K562 (cell line): Measurements from ENCODE around the gene MYCL. TPM values are rescaled to one million over a fixed set of nuclear protein-coding genes. Genes with fewer than 3 reads are reported as not detected.

Experiments
- ATAC-seq: fragments of 200-7000 bp; cut with Tn5 transposase; 3 replicates; pipeline ENCODE4 v1.9.1; 2020; ENCODE audit warnings: moderate library complexity
- BruUV-seq: library from RNA; stranded (reverse); fragments of 400-500 nt; replicated peaks from 2 replicates; lab custom pipeline; 2021; lab: Mats Ljungman, UMichigan
- CTCF ChIA-PET: fragments of 300-600 bp; formaldehyde crosslinking; extraction: SDS; loops from one replicate; lab custom pipeline; 2021; ENCODE audit warnings: low intra/inter-chr PET ratio; lab: Yijun Ruan, JAX
- POLR2A ChIA-PET: fragments of 300-600, 350-650 bp; sonication (Branson Sonifier 250); formaldehyde crosslinking; extraction: SDS; loops from one replicate; lab custom pipeline; 2021; ENCODE audit warnings: antibody characterized with exemption, inconsistent platforms; lab: Yijun Ruan, JAX
- DNase-seq, 4 experiments: peaks; one replicate each; pipeline versions ENCODE4 v3.0.0 to v3.0.0-alpha.2; 2011 to 2018; ENCODE audit warnings: low spot score in 3 of 4, mixed read lengths in 3 of 4; ENCODE audit errors: extremely low read depth in 1 of 4
- FAIRE-seq: peaks from 2 replicates; lab custom pipeline; 2011; peaks lifted over from hg19 to GRCh38; lab: Jason Lieb, UNC
- H2AFZ ChIP-seq: 2 replicates; pipeline ENCODE4 v1.6.0; 2011; ENCODE audit warnings: low read depth, low read length, control low read depth, inconsistent platforms
- H3K27ac ChIP-seq: fragments of 200-600 bp; 3 replicates; pipeline ENCODE4 v1.8.0; 2011; ENCODE audit warnings: low read depth, mild to moderate bottlenecking, control low read depth, inconsistent platforms, low read length, moderate library complexity, mixed read lengths; ENCODE audit errors: extremely low read depth
- H3K27me3 ChIP-seq, 2 experiments: fragments of 300-600 bp in 1 of 2; 2 replicates in 1 of 2; 3 replicates in 1 of 2; pipeline versions ENCODE4 v1.6.0 to v1.8.0; 2011; ENCODE audit warnings: inconsistent platforms in 2 of 2, low read length in 2 of 2, mild to moderate bottlenecking in 1 of 2, mixed read lengths in 1 of 2, moderate library complexity in 1 of 2; ENCODE audit not compliant: control insufficient read depth in 2 of 2, insufficient read depth in 2 of 2
- H3K36me3 ChIP-seq: fragments of 300-600 bp; 3 replicates; pipeline ENCODE4 v1.8.0; 2011; ENCODE audit warnings: mild to moderate bottlenecking, low read length, inconsistent platforms; ENCODE audit not compliant: control insufficient read depth, insufficient read depth
- H3K4me1 ChIP-seq, 2 experiments: fragments of 200-600 bp in 1 of 2; replicated peaks in 1 of 2; 2 replicates in 1 of 2; 3 replicates in 1 of 2; pipeline versions ENCODE4 v1.5.1 to v1.8.0; 2011; ENCODE audit warnings: inconsistent platforms in 2 of 2, low read length in 2 of 2, mild to moderate bottlenecking in 1 of 2, mixed read lengths in 1 of 2, moderate library complexity in 1 of 2; ENCODE audit not compliant: control insufficient read depth in 2 of 2, insufficient read depth in 2 of 2
- H3K4me2 ChIP-seq: 2 replicates; pipeline ENCODE4 v1.6.1; 2011; ENCODE audit warnings: low read length, control low read depth, inconsistent platforms, mixed read lengths; ENCODE audit not compliant: insufficient read depth
- H3K4me3 ChIP-seq: fragments of 200-600 bp; sonication (generic), shearing (Covaris generic); 2 replicates; pipeline ENCODE4 v1.5.1; 2016; ENCODE audit warnings: control low read depth, inconsistent platforms
- H3K79me2 ChIP-seq: fragments of 200-600 bp; 3 replicates; pipeline ENCODE4 v1.8.0; 2011; ENCODE audit warnings: low read length, inconsistent platforms; ENCODE audit not compliant: control insufficient read depth, insufficient read depth
- H3K9ac ChIP-seq, 2 experiments: 2 replicates each; pipeline versions ENCODE4 v1.6.0 to v1.6.1; 2011; ENCODE audit warnings: low read depth in 2 of 2, low read length in 2 of 2, control low read depth in 1 of 2, inconsistent platforms in 1 of 2, mild to moderate bottlenecking in 1 of 2, mixed read lengths in 1 of 2; ENCODE audit not compliant: insufficient read depth in 1 of 2
- H3K9me1 ChIP-seq: one replicate; pipeline ENCODE4 v1.6.0; 2011; ENCODE audit warnings: inconsistent platforms, mild to moderate bottlenecking, low read length, moderate library complexity; ENCODE audit not compliant: control insufficient read depth, insufficient read depth
- H3K9me3 ChIP-seq: replicated peaks from 2 replicates; pipeline ENCODE4 v1.5.1; 2011; ENCODE audit warnings: low read depth, low read length, inconsistent platforms; ENCODE audit not compliant: control insufficient read depth, insufficient read depth
- H4K20me1 ChIP-seq: replicated peaks from 2 replicates; pipeline ENCODE4 v1.6.1; 2011; ENCODE audit warnings: low read length, inconsistent platforms, mixed read lengths; ENCODE audit not compliant: control insufficient read depth, insufficient read depth
- CHD1 ChIP-seq: fragments of 200-600 bp; sonication (generic); IDR thresholded peaks from one replicate; pipeline ENCODE4 v1.6.1; 2012; ENCODE audit warnings: mild to moderate bottlenecking, moderate library complexity, low read length, inconsistent platforms
- CREBBP ChIP-seq: IDR thresholded peaks from one replicate; pipeline ENCODE4 v1.6.1; 2012; ENCODE audit warnings: low read depth, mild to moderate bottlenecking, control low read depth, inconsistent platforms, low read length
- GMEB1 ChIP-seq: fragments of 250-450 bp; sonication (Bioruptor Pico); IDR thresholded peaks from 2 replicates; pipeline ENCODE4 v1.4.0; 2020; ENCODE audit warnings: mild to moderate bottlenecking
- NFATC3 ChIP-seq: fragments of 450-650 bp; IDR thresholded peaks from 2 replicates; pipeline ENCODE4 v1.6.1; 2017; ENCODE audit warnings: mild to moderate bottlenecking
- ZNF121 ChIP-seq: sonication (generic); formaldehyde crosslinking; conservative IDR thresholded peaks from 2 replicates; pipeline ENCODE4 v1.8.0; 2022; ENCODE audit warnings: missing genetic modification reagents
- ZNF41 ChIP-seq: fragments of 250-450 bp; sonication (Bioruptor Pico); conservative IDR thresholded peaks from 2 replicates; pipeline ENCODE4 v1.4.0; 2020; ENCODE audit warnings: mild to moderate bottlenecking
- WGBS: fragments of 100-300 bp; shearing (Covaris generic); methylation state at CpG from one replicate; pipeline ENCODE4 v1.1.6; 2016; ENCODE audit warnings: low coverage, mixed read lengths; ENCODE audit not compliant: insufficient coverage; ENCODE audit errors: missing lambda C conversion rate; 5-methylcytosine and 5-hydroxymethylcytosine counted together
- in situ Hi-C: fragments of 300-500 bp; cut with MboI; formaldehyde crosslinking; loops from 4 replicates; pipeline ENCODE4 v1.15.0; 2018; ENCODE audit warnings: inconsistent platforms, mixed read lengths
- intact Hi-C: fragments of 100-400 bp; cut with micrococcal nuclease; formaldehyde crosslinking; loops from 2 replicates; pipeline ENCODE4 v1.14.2; 2022
- polyA plus RNA-seq, 8 experiments: library from polyadenylated mRNA; depleted of rRNA in 4 of 8; stranded (reverse) in 5 of 8; unstranded in 3 of 8; fragments of >200 nt; fragmentation: Nextera tagmentation in 2 of 8; fragmentation: Illumina TruSeq in 1 of 8; extraction: Ambion mirVana in 2 of 8; extraction: Trizol in 1 of 8; gene quantifications; 2 replicates each; pipeline versions ENCODE4 v1.2.1 to v1.2.3, GENCODE V29; 2011 to 2014; ENCODE audit warnings: inconsistent platforms in 1 of 8, missing spikeins in 1 of 8
- total RNA-seq, 7 experiments: library from RNA; depleted of rRNA in 6 of 7; stranded (reverse); fragments of >200 nt in 6 of 7; fragmentation: Illumina TruSeq in 2 of 7; extraction: Trizol in 2 of 7; gene quantifications; 2 replicates each; pipeline versions ENCODE4 v1.2.1 to v1.2.3, GENCODE V29; 2011 to 2021; ENCODE audit warnings: low replicate concordance in 1 of 7

Gene MYCL
- total and polyA plus RNA-seq, 9 of the 15 experiments (the other 6 are each of a cell fraction or from before 2014, with no cell fraction given) = 3.5 to 22.0 (median 12.8) TPM

- TF ChIP-seq GMEB1 (CRISPR knock-in tag) (no peak), CHD1 (no peak), NFATC3 (no peak)
Measured at GRCh38 chr1:39865762-39866161, 36.0 kb downstream of the MYCL start (continued).

- Histone ChIP-seq H3K4me3 (no peak overlapping the region), H3K9me1 (peaks cover 4% of the 10 kb centered on the region), H2AFZ (no peak overlapping the region), H3K4me1 (peaks cover 3 to 5% of the 10 kb centered on the region in 2 experiments; a peak in 2 of 5 replicates), H3K27me3 (no peaks in the 10 kb centered on the region), H3K79me2 (peaks cover 96% of the 10 kb centered on the region), H3K9ac (no peak overlapping the region), H3K36me3 (peaks cover 64% of the 10 kb centered on the region), H3K27ac (no peak overlapping the region), H3K9me3 (no peaks in the 10 kb centered on the region), H3K4me2 (no peak overlapping the region), H4K20me1 (peaks cover 23% of the 10 kb centered on the region)
- CTCF ChIA-PET = no interaction called here
- WGBS = 83% methylated on average over 5 of the region's 5 CpGs
- BruUV-seq = no TSS peak
- no peak for DNase-seq
- peak; percentile 89 for TF ChIP-seq ZNF121
- no peak for TF ChIP-seq ZNF41
- no peak for TF ChIP-seq CREBBP
- in situ Hi-C loops (no loop called here), intact Hi-C loops (no loop called here)
- POLR2A ChIA-PET = interaction anchor here (1.2 to 1.8 kb wide), 4 partner anchors 9 to 30 kb away, joined by 3 to 6 read pairs (median 5); no protein-coding TSS in a partner anchor
- no peak for FAIRE-seq
- no peak for ATAC-seq
Measured at GRCh38 chr1:39863177-39863576, 38.5 kb downstream of the MYCL start.
